GM12878 (cell line): ENCODE data around the gene SFI1. TPM values are rescaled to one million over a fixed set of nuclear protein-coding genes. Genes with fewer than 3 reads are reported as not detected.

ENCODE experiments used
- ATAC-seq: fragments of 200-7000 bp; cut with Tn5 transposase; 3 replicates; pipeline ENCODE4 v1.9.1; 2020; ENCODE audit warnings: mild to moderate bottlenecking, moderate library complexity
- Bru-seq: library from RNA; stranded (reverse); fragments of 400-500 nt; gene quantifications from one replicate; lab custom pipeline; 2021; lab: Mats Ljungman, UMichigan
- BruChase-seq, 2 experiments: library from RNA; stranded (reverse); fragments of 400-500 nt; gene quantifications; one replicate each; lab custom pipeline; 2021; lab: Mats Ljungman, UMichigan
- BruUV-seq: library from RNA; stranded (reverse); fragments of 400-500 nt; replicated peaks from 2 replicates; lab custom pipeline; 2021; lab: Mats Ljungman, UMichigan
- CTCF ChIA-PET: fragments of 300-600 bp; sonication (Branson Sonifier 250); formaldehyde crosslinking; extraction: SDS; loops from one replicate; lab custom pipeline; 2021; ENCODE audit warnings: inconsistent platforms; lab: Yijun Ruan, JAX
- POLR2A ChIA-PET: fragments of 350-600 bp; formaldehyde crosslinking; extraction: SDS; loops from one replicate; lab custom pipeline; 2021; ENCODE audit warnings: inconsistent platforms; lab: Charles Lee
- RAD21 ChIA-PET: fragments of 300-600 bp; sonication (Branson Sonifier 250); formaldehyde crosslinking; loops from one replicate; lab custom pipeline; 2023; ENCODE audit warnings: antibody characterized with exemption; ENCODE audit not compliant: unreplicated experiment; lab: Charles Lee
- SMC1A ChIA-PET: fragments of 300-600 bp; sonication (Branson Sonifier 250); formaldehyde crosslinking; loops from one replicate; lab custom pipeline; 2023; ENCODE audit not compliant: unreplicated experiment, uncharacterized antibody; lab: Charles Lee
- DNase-seq: peaks from one replicate; pipeline ENCODE4 v3.0.0-alpha.2; 2011; ENCODE audit warnings: low read depth, low spot score
- FAIRE-seq: peaks from 3 replicates; lab custom pipeline; 2011; peaks lifted over from hg19 to GRCh38; lab: Jason Lieb, UNC
- H2AFZ ChIP-seq: 2 replicates; pipeline ENCODE4 v1.6.0; 2011; ENCODE audit warnings: low read depth, low read length, control low read depth; ENCODE audit not compliant: control insufficient read depth
- H3K27ac ChIP-seq: 2 replicates; pipeline ENCODE4 v1.5.1; 2011; ENCODE audit warnings: control low read depth; ENCODE audit not compliant: control insufficient read depth, insufficient read depth
- H3K27me3 ChIP-seq, 2 experiments: replicated peaks in 1 of 2; 2 replicates each; pipeline versions ENCODE4 v1.6.0 to v1.6.1; 2011; ENCODE audit warnings: low read length in 1 of 2; ENCODE audit not compliant: control insufficient read depth in 2 of 2, insufficient read depth in 2 of 2
- H3K36me3 ChIP-seq, 2 experiments: 2 replicates each; pipeline ENCODE4 v1.5.1; 2011; ENCODE audit warnings: low read length in 1 of 2; ENCODE audit not compliant: control insufficient read depth in 2 of 2, insufficient read depth in 2 of 2
- H3K4me1 ChIP-seq: 2 replicates; pipeline ENCODE4 v1.6.1; 2011; ENCODE audit warnings: mild to moderate bottlenecking, low read length, moderate library complexity, mixed read lengths; ENCODE audit not compliant: control insufficient read depth, insufficient read depth
- H3K4me2 ChIP-seq: 2 replicates; pipeline ENCODE4 v1.6.0; 2011; ENCODE audit warnings: control low read depth; ENCODE audit not compliant: control insufficient read depth, insufficient read depth
- H3K4me3 ChIP-seq: fragments of 200-600 bp; sonication (generic); 2 replicates; pipeline ENCODE4 v1.5.1; 2016
- H3K79me2 ChIP-seq: 2 replicates; pipeline ENCODE4 v1.6.0; 2011; ENCODE audit warnings: low read length; ENCODE audit not compliant: control insufficient read depth, insufficient read depth
- H3K9ac ChIP-seq: 2 replicates; pipeline ENCODE4 v1.8.0; 2011; ENCODE audit warnings: low read length, control low read depth, mixed read lengths; ENCODE audit not compliant: control insufficient read depth, insufficient read depth
- H3K9me3 ChIP-seq: replicated peaks from 3 replicates; pipeline ENCODE4 v1.5.1; 2011; ENCODE audit warnings: mild to moderate bottlenecking, low read length; ENCODE audit not compliant: control insufficient read depth, insufficient read depth
- H4K20me1 ChIP-seq: 2 replicates; pipeline ENCODE4 v1.6.0; 2011; ENCODE audit not compliant: control insufficient read depth, insufficient read depth
- EED ChIP-seq: sonication (generic); IDR thresholded peaks from 2 replicates; pipeline ENCODE4 v1.6.1; 2016; ENCODE audit warnings: antibody characterized with exemption, low read depth
- WGBS: methylation state at CpG from one replicate; pipeline ENCODE4 v1.1.6; 2016; ENCODE audit warnings: low lambda C conversion rate; ENCODE audit not compliant: insufficient replicate concordance, insufficient coverage; ENCODE audit errors: missing lambda C conversion rate; 5-methylcytosine and 5-hydroxymethylcytosine counted together
- in situ Hi-C: fragments of 300-500 bp; cut with MboI; formaldehyde crosslinking; loops from 9 replicates; pipeline ENCODE4 v1.14.3; 2018; ENCODE audit warnings: mixed read lengths
- intact Hi-C: fragments of 100-400 bp; cut with micrococcal nuclease; formaldehyde crosslinking; loops from one replicate; pipeline ENCODE4 v1.14.2; 2022; ENCODE audit not compliant: unreplicated experiment
- long read RNA-seq, 2 experiments: library from polyadenylated mRNA; unstranded; transcript quantifications; one replicate each; pipeline ENCODE4 v2.0.0, GENCODE V29; 2019 to 2020
- polyA minus RNA-seq, 3 experiments: library from RNA; depleted of rRNA, polyadenylated mRNA; stranded (reverse); fragments of >200 nt; gene quantifications; 2 replicates each; pipeline ENCODE4 v1.2.3, GENCODE V29; 2011
- polyA plus RNA-seq, 11 experiments: library from polyadenylated mRNA; depleted of rRNA in 4 of 11; unstranded in 6 of 11; stranded (reverse) in 5 of 11; fragments of >200 nt; fragmentation: Nextera tagmentation in 4 of 11; fragmentation: Illumina TruSeq in 1 of 11; extraction: Ambion mirVana in 4 of 11; extraction: Trizol in 1 of 11; gene quantifications; 1 replicate in 1 of 11; 2 replicates in 10 of 11; pipeline versions ENCODE4 v1.2.1 to v1.2.3, GENCODE V29; 2011 to 2016; ENCODE audit warnings: inconsistent platforms in 2 of 11, missing spikeins in 2 of 11, low read depth in 1 of 11
- total RNA-seq, 4 experiments: library from RNA; depleted of rRNA in 3 of 4; stranded (reverse); fragments of >200 nt in 3 of 4; fragmentation: Illumina TruSeq in 1 of 4; extraction: Trizol in 1 of 4; gene quantifications; 2 replicates each; pipeline versions ENCODE4 v1.2.1 to v1.2.3, GENCODE V29; 2013 to 2021
- TF ChIP-seq, protein P1 (sequence below): fragments of 450-650 bp; formaldehyde crosslinking; IDR thresholded peaks from 2 replicates; pipeline ENCODE4 v1.4.0; 2022; ENCODE audit warnings: mild to moderate bottlenecking, moderate library complexity
- TF ChIP-seq, protein P2 (sequence below): fragments of 450-650 bp; IDR thresholded peaks from 2 replicates; pipeline ENCODE4 v1.6.1; 2017; ENCODE audit warnings: mild to moderate bottlenecking, moderate library complexity

The SFI1 gene, protein sequence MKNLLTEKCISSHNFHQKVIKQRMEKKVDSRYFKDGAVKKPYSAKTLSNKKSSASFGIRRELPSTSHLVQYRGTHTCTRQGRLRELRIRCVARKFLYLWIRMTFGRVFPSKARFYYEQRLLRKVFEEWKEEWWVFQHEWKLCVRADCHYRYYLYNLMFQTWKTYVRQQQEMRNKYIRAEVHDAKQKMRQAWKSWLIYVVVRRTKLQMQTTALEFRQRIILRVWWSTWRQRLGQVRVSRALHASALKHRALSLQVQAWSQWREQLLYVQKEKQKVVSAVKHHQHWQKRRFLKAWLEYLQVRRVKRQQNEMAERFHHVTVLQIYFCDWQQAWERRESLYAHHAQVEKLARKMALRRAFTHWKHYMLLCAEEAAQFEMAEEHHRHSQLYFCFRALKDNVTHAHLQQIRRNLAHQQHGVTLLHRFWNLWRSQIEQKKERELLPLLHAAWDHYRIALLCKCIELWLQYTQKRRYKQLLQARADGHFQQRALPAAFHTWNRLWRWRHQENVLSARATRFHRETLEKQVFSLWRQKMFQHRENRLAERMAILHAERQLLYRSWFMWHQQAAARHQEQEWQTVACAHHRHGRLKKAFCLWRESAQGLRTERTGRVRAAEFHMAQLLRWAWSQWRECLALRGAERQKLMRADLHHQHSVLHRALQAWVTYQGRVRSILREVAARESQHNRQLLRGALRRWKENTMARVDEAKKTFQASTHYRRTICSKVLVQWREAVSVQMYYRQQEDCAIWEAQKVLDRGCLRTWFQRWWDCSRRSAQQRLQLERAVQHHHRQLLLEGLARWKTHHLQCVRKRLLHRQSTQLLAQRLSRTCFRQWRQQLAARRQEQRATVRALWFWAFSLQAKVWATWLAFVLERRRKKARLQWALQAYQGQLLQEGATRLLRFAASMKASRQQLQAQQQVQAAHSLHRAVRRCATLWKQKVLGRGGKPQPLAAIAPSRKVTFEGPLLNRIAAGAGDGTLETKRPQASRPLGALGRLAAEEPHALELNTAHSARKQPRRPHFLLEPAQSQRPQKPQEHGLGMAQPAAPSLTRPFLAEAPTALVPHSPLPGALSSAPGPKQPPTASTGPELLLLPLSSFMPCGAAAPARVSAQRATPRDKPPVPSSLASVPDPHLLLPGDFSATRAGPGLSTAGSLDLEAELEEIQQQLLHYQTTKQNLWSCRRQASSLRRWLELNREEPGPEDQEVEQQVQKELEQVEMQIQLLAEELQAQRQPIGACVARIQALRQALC
- 390 and 402 TPM in 2 replicates for total RNA-seq (2013; cell fraction: nucleolus; rRNA removed)
- total RNA-seq (2014; rRNA removed) (39.5 and 42.4 TPM in 2 replicates), total RNA-seq (2014; rRNA removed; fragmentation: Illumina TruSeq; extraction: Trizol) (20.9 and 22.3 TPM in 2 replicates), total RNA-seq (2021) (44.7 and 70.1 TPM in 2 replicates), polyA plus RNA-seq (2011; rRNA removed) (50.4 and 53.7 TPM in 2 replicates), polyA plus RNA-seq (2014; fragmentation: Illumina TruSeq; extraction: Trizol) (12.9 and 23.9 TPM in 2 replicates), polyA plus RNA-seq (2014; fragmentation: Nextera tagmentation; extraction: Ambion mirVana) (1 to 10 TPM; 6.3 to 6.6 TPM), polyA plus RNA-seq (2014; rRNA removed) (54.1 and 66.3 TPM in 2 replicates), polyA plus RNA-seq (2016; fragmentation: Nextera tagmentation; extraction: Ambion mirVana) (10 to 100 TPM; 30.4 to 30.5 TPM), polyA minus RNA-seq (2011; rRNA and poly(A)+ RNA removed) (77.6 and 90.2 TPM in 2 replicates), Bru-seq, nascent RNA (percentile 68 among the genes with signal in this experiment), BruChase-seq, experiment 1, labeled RNA remaining after a 6-hour chase (percentile 80 among the genes with signal in this experiment), BruChase-seq, experiment 2, labeled RNA remaining after a 2-hour chase (percentile 77 among the genes with signal in this experiment)
- 36.0 TPM for polyA plus RNA-seq (2011; ENCODE audit: low read depth)
- 40.4 and 45.7 TPM in 2 replicates for polyA plus RNA-seq (2011; cell fraction: cytosol; rRNA removed)
- polyA plus RNA-seq (2011; cell fraction: nucleus; rRNA removed), result 300 and 325 TPM in 2 replicates
- polyA plus RNA-seq (2012), result 74.6 and 75.2 TPM in 2 replicates
- 16.8 and 20.7 TPM in 2 replicates for polyA minus RNA-seq (2011; cell fraction: cytosol; rRNA and poly(A)+ RNA removed)
- polyA minus RNA-seq (2011; cell fraction: nucleus; rRNA and poly(A)+ RNA removed), result 85.6 and 115 TPM in 2 replicates
- long read RNA-seq, experiment 1, full-length matches to known transcripts, result 1 of 4 reads
- long read RNA-seq, experiment 1, partial matches to known transcripts, result 1 of 4 reads
- long read RNA-seq, experiment 1, other reads (novel, unspliced or antisense), result 2 of 4 reads
- long read RNA-seq, experiment 2, partial matches to known transcripts, result 17 of 49 reads
- long read RNA-seq, experiment 2, other reads (novel, unspliced or antisense), result 32 of 49 reads

DNA sequence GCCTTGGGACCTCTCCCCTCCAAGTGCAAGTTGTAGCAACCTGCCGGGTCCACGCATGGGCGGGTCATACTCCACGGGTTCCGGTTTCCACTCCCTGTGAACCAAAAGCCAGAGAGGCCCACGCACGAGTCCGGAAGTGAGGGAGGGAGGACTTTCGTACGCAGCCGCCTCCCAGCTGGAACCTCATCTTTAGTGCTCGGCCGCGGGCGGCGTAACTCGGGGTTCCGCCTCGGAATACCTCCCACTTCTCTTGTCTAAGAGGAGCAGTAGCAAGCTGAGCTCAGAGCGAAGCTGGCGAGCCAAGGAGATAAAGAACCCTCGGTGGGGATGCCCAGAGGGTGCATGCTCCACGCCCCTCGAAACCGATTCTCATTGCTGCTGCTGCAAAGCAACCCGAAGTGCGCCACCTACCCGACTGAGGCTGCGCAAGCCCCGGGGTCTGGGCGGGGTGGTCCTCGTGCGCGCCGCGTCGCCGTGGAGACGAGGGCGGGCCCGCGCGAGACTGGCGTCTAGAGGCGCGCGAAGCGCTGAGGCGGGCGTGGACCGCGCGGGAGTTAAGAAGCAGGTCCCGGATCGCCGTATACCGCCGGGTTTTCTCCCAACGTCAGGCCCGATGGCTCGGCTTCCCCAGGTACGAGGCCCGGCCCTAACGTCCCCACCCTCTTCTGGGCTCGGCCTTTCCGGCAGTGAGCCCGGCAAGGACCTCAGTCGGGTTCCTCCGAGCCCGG, at the start of gene SFI1:
Gene SFI1, plus strand, starts transcription at position 530 of the 728 bp plus-strand sequence. CDS start 11,749 bp downstream, outside the sequence.
- POLR2A ChIA-PET, result interaction anchor here (0.5 to 8.9 kb wide), 2 partner anchors 42 to 414 kb away, joined by 6 to 82 read pairs; no protein-coding TSS in a partner anchor
- RAD21 ChIA-PET, result interaction anchor here (1.0 to 1.1 kb wide), 3 partner anchors 41 to 49 kb away, joined by 3 to 6 read pairs (median 4); no protein-coding TSS in a partner anchor
- peaks cover 33% of the 10 kb centered on the region for H3K4me1 ChIP-seq
- H3K4me2 ChIP-seq, result peak within 1 kb of the TSS; percentile 92
- H3K9me3 ChIP-seq, result no peaks in the 10 kb centered on the region; the same call in 2 of the 3 replicates
- peak; percentile 88 for FAIRE-seq
- H3K27ac ChIP-seq, result peak within 1 kb of the TSS; percentile 96
- peaks cover 37% of the 10 kb centered on the region for H3K79me2 ChIP-seq
- CTCF ChIA-PET, result interaction anchor here (0.5 to 1.2 kb wide), 2 partner anchors 16 to 56 kb away, joined by 3 to 4 read pairs; no protein-coding TSS in a partner anchor
- intact Hi-C loops, result loop anchor here (2.0 to 5.0 kb wide), 3 partner anchors 41 to 136 kb away; no protein-coding TSS in a partner anchor
- DNase-seq, result peak; percentile 92
- H3K27me3 ChIP-seq, result no peaks in the 10 kb centered on the region
- H2AFZ ChIP-seq, result peak within 1 kb of the TSS; percentile 87
- H3K36me3 ChIP-seq, result 0 out of 4 replicates have a peak, but pooled peaks cover 0 to 2% of the 10 kb centered on the region in 2 experiments
- in situ Hi-C loops, result no loop called here
- H3K4me3 ChIP-seq, result peak within 1 kb of the TSS; percentile 96
- peak; percentile 89 for ATAC-seq
- H4K20me1 ChIP-seq, result no peaks in the 10 kb centered on the region
- SMC1A ChIA-PET, result interaction anchor here (0.9 to 3.6 kb wide), 2 partner anchors 19 to 42 kb away, joined by 3 to 29 read pairs; no protein-coding TSS in a partner anchor
- BruUV-seq, result no TSS peak
- peak within 1 kb of the TSS; percentile 94 for H3K9ac ChIP-seq
- under 1% methylated on average over 66 of the region's 70 CpGs for WGBS
- TF ChIP-seq, protein P1, sequence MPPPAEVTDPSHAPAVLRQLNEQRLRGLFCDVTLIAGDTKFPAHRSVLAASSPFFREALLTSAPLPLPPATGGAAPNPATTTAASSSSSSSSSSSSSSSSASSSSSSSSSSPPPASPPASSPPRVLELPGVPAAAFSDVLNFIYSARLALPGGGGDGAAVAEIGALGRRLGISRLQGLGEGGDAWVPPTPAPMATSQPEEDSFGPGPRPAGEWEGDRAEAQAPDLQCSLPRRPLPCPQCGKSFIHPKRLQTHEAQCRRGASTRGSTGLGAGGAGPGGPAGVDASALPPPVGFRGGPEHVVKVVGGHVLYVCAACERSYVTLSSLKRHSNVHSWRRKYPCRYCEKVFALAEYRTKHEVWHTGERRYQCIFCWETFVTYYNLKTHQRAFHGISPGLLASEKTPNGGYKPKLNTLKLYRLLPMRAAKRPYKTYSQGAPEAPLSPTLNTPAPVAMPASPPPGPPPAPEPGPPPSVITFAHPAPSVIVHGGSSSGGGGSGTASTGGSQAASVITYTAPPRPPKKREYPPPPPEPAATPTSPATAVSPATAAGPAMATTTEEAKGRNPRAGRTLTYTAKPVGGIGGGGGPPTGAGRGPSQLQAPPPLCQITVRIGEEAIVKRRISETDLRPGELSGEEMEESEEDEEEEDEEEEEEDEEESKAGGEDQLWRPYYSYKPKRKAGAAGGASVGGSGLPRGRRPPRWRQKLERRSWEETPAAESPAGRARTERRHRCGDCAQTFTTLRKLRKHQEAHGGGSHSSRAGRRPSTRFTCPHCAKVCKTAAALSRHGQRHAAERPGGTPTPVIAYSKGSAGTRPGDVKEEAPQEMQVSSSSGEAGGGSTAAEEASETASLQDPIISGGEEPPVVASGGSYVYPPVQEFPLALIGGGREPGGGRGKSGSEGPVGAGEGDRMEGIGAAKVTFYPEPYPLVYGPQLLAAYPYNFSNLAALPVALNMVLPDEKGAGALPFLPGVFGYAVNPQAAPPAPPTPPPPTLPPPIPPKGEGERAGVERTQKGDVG (CRISPR knock-in tag), result no peak
- peak; percentile 83 for TF ChIP-seq EED
- TF ChIP-seq, protein P2, sequence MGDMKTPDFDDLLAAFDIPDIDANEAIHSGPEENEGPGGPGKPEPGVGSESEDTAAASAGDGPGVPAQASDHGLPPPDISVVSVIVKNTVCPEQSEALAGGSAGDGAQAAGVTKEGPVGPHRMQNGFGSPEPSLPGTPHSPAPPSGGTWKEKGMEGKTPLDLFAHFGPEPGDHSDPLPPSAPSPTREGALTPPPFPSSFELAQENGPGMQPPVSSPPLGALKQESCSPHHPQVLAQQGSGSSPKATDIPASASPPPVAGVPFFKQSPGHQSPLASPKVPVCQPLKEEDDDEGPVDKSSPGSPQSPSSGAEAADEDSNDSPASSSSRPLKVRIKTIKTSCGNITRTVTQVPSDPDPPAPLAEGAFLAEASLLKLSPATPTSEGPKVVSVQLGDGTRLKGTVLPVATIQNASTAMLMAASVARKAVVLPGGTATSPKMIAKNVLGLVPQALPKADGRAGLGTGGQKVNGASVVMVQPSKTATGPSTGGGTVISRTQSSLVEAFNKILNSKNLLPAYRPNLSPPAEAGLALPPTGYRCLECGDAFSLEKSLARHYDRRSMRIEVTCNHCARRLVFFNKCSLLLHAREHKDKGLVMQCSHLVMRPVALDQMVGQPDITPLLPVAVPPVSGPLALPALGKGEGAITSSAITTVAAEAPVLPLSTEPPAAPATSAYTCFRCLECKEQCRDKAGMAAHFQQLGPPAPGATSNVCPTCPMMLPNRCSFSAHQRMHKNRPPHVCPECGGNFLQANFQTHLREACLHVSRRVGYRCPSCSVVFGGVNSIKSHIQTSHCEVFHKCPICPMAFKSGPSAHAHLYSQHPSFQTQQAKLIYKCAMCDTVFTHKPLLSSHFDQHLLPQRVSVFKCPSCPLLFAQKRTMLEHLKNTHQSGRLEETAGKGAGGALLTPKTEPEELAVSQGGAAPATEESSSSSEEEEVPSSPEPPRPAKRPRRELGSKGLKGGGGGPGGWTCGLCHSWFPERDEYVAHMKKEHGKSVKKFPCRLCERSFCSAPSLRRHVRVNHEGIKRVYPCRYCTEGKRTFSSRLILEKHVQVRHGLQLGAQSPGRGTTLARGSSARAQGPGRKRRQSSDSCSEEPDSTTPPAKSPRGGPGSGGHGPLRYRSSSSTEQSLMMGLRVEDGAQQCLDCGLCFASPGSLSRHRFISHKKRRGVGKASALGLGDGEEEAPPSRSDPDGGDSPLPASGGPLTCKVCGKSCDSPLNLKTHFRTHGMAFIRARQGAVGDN, result peak; percentile 81; the same call in 1 of the 2 replicates
